Tracheal epithelial cell (primary cell): ENCODE data around the gene SERF2. TPM values are rescaled to one million over a fixed set of nuclear protein-coding genes. Genes with fewer than 3 reads are reported as not detected.

Source experiments
- total RNA-seq: library from RNA; depleted of rRNA; stranded (reverse); fragments of >200 nt; gene quantifications from 2 replicates; pipeline ENCODE4 v1.2.1, GENCODE V29; 2014

Gene SERF2
- total RNA-seq = 341 and 741 TPM in 2 replicates

DNA sequence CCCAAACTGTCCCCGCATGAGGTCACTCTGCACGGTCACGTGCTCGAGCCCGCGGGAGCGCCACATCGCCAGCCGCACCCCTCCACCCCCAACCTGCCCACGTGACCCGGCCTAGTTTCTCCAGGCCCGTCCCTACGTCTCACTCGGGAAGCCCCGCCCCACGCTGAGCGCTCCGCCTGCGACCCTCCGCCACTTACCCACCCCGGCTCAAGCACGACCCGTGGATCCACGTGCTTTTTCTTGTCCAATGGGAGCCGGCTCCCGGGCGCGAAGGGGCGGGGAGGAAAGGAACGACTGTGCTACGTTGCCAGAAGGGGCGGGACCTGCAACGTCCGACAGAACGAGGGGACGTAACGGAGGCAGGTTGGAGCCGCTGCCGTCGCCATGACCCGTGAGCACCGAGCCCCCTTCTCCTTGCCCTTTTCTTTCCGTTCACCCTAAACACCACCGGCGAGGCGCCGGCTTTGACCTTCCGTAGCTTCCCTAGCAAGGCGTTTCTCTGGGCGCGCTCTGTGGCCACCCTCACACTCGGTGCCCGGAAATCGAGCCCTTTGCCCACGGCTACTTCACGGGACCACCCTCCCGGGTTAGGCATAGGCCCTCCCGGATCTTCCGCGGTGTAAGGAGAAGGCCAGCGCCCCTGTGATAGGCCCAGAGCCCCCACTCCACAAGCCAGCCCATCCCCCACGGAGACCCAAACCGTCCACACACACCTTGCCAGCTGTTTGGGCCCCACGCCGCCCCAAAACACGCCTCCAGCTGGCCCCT is at the start of gene SERF2:
SERF2 (plus strand) TSS at position 328 of the 768 bp plus-strand sequence; CDS start at position 385, 57 bp downstream.

DNA sequence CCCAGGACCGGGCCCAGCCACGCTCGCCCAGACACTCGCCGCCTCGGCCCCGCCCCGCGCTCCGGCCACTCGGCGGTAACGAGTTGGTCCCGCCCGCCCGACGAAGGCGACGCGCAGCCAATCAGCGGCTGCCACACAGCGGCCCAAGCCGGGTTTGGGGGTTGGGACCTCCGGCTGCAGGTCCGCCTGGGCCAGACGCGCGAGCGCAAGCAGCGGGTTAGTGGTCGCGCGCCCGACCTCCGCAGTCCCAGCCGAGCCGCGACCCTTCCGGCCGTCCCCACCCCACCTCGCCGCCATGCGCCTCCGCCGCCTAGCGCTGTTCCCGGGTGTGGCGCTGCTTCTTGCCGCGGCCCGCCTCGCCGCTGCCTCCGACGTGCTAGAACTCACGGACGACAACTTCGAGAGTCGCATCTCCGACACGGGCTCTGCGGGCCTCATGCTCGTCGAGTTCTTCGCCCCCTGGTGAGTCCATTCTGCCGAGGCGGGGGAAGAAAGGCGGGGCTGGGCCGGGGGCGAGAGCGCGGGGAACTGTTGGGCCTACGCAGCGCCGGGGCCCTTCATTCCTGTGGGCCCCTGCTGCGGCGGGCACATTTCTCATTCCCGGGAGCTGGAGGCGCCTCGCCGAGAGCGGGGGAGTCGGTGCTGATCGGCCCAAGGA is 45.7 kb upstream of the SERF2 start, which contains the start of gene PDIA3:
PDIA3 (plus strand) TSS at position 194 of the 658 bp plus-strand sequence; CDS start at position 296, 102 bp downstream.

DNA sequence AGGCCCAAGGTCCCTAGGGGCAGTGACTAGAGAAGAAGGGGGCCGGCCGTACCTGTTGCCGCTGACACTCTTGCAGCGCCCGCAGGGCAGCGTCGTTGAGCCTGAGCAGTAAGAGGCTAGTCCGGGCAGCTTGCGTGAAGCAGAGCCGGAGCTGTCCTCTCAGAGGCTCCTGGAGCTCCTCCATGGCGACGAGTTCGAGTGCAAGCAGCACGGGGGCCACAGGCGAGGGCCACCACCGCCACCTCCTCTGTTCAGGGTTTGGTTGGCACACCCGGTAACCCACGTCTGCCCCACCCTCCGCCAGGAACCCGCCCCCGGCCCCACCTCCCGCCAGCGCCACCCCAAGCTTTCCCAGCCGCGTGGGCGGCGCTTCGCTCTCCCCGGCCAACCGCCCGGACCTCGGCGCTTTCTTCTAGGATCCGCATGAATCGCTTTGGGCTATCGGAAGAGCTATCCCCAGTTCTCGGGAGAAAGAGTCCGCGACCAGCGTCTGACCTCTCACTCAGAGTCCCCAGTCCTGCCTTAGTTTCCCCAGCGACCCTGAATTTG is 15.3 kb upstream of the SERF2 start, which contains the start of gene ELL3:
ELL3 (minus strand) TSS at position 249 of the 549 bp plus-strand sequence; CDS start at position 184, 65 bp downstream.

DNA sequence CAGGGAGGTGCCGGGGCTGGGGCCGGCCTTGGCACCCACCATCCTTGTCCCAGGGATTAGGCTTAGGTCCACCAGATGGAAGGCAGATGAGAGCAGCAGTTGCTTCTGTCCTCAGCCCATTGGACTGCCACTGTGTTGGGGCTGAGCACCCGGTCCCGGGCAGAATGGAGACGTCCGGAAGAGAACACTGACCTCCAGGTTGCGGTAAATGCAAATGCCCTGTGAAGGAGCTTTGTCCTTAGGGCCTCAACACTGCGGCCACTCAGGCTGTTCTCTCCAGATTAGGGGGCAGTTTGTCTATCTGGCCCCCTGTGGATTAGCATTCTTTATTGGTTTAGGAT is 7.8 kb downstream of the SERF2 start, which contains the start of gene SERINC4:
SERINC4 (minus strand) TSS at position 276 of the 341 bp plus-strand sequence; CDS start at position 42, 234 bp downstream.

DNA sequence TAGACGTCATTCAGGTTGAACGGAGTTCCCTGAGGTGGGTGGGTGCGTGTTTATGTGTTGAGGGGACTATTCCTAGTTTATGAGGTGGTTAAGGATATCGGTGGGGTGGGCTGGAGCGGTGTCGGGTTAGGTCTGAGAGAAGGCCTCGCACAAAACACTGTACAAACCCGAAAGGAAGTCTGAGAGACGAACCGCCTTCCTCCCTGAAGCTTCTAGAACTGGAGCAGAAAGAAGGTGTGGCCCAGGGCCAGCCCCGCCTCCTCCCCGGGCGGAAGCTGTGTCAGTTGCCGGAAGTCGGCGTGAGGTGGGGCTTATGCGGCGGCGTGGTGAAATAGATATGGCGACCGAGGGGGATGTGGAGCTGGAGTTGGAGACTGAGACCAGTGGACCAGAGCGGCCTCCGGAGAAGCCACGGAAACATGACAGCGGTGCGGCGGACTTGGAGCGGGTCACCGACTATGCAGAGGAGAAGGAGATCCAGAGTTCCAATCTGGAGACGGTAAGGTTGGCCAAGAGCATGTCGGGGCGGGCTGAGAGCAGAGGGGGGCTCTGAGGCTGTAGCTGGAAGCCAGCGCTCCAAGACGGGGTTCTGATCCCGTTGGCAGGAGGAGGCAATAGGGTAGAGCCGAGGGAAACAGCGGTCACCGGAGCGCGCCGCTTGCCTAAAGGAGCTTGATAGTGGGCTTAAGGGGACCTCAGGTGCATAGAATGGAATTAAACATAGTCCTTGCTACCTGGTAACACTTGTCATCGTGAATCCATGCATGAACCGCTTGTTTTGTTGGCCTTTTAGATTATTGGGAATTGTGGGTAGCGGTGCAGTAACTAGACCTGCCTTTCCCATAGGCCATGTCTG is 8.4 kb downstream of the SERF2 start, which contains the start of gene HYPK:
HYPK (plus strand) TSS at position 314 of the 856 bp plus-strand sequence; CDS start at position 338, 24 bp downstream.

GRCh38 chr15:43824302-43825246 is 32.5 kb downstream of the SERF2 start, which contains the start of gene MFAP1:
TSS of gene MFAP1 (minus strand) at chr15:43824690. CDS start at chr15:43824569, 121 bp downstream.

GRCh38 chr15:43826508-43827341 is 34.6 kb downstream of the SERF2 start, which contains the start of gene WDR76:
TSS of gene WDR76 (plus strand) at chr15:43827002. CDS start at chr15:43827033, 31 bp downstream.

Other genes with a start within 250 kb of the SERF2 start
- 29.4 and 67.8 TPM in 2 replicates for gene PPIP5K1, start 202.1 kb upstream of the SERF2 start, total RNA-seq
- 10.4 and 11.8 TPM in 2 replicates for gene CKMT1B, start 198.3 kb upstream of the SERF2 start, total RNA-seq
- gene STRC, start 173.5 kb upstream of the SERF2 start, total RNA-seq = 0.43 and 0.72 TPM in 2 replicates
- gene CATSPER2, start 143.5 kb upstream of the SERF2 start, total RNA-seq = 0.85 and 3.6 TPM in 2 replicates
- 17.3 and 47.0 TPM in 2 replicates for gene CKMT1A, start 98.5 kb upstream of the SERF2 start, total RNA-seq
- gene PDIA3, start 45.9 kb upstream of the SERF2 start, total RNA-seq = 117 and 120 TPM in 2 replicates
- gene ELL3, start 15.4 kb upstream of the SERF2 start, total RNA-seq = 23.6 and 27.3 TPM in 2 replicates
- gene SERINC4, start 7.9 kb downstream of the SERF2 start, total RNA-seq = not detected in 2 replicates
- gene HYPK, start 8.3 kb downstream of the SERF2 start, total RNA-seq = 1.7 and 2.4 TPM in 2 replicates
- 16.4 and 23.9 TPM in 2 replicates for gene MFAP1, start 32.4 kb downstream of the SERF2 start, total RNA-seq
- gene WDR76, start 34.7 kb downstream of the SERF2 start, total RNA-seq = 3.6 and 7.5 TPM in 2 replicates